Transverse colon (tissue), 3 donors: ENCODE results near the gene FAM131B.

ENCODE experiments used
- POLR2A ChIP-seq: fragments of 450-650 bp; IDR thresholded peaks from one replicate; pipeline ENCODE4 v1.6.1; 2016; ENCODE audit warnings: antibody characterized with exemption, mild to moderate bottlenecking, moderate library complexity
- POLR2AphosphoS5 ChIP-seq, 3 donors: sonication (generic); formaldehyde crosslinking; IDR thresholded peaks; one replicate each; pipeline ENCODE4 v1.6.1; 2016; ENCODE audit warnings: antibody characterized with exemption in 3 of 3

DNA sequence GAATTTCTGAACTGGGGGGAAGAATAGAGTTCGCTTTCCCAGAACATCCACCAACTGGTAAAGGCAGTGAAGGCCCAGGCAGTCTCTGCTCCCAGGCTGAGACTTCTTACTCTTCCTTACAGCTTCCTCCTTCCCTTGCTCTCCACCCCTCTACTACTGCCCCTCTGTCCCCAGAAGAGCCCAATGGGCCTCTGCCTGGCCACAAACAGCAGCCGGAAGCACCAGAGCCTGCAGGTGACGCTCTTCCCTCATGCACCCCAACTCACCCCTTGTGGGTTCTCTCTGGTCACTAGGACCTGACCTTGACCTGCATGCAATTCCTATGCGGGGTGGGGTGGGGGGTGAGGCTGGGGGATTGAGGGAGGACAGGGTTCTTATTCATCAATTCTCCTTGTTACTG lies 16.5 kb downstream of the FAM131B start:
- TF ChIP-seq POLR2AphosphoS5 (IDR thresholded peaks at IDR 0.05) (no peak), POLR2A (no peak)
